SK-N-SH treated with all-trans-retinoic acid at 6 μM for 48 hours (cell line): ENCODE measurements around the gene PAQR9.
"Not testable (repeated sequence)": the region's sequence is repeated elsewhere in the genome, so short reads cannot be mapped to it uniquely, and the experiment has no call there.

Experiments used
- ATAC-seq: fragments of 200-7000 bp; cut with Tn5 transposase; 3 replicates; pipeline ENCODE4 v1.9.1; 2020; ENCODE audit warnings: mild to moderate bottlenecking, moderate library complexity
- ARNTL ChIP-seq: fragments of 450-650 bp; formaldehyde crosslinking; IDR thresholded peaks from 2 replicates; pipeline ENCODE4 v1.5.0; 2020; ENCODE audit warnings: low read depth, mild to moderate bottlenecking, moderate library complexity, borderline replicate concordance
- BACH2 ChIP-seq: fragments of 250-450 bp; sonication (Bioruptor Pico); IDR thresholded peaks from 2 replicates; pipeline ENCODE4 v1.9.0; 2021; ENCODE audit warnings: mild to moderate bottlenecking, borderline replicate concordance
- CREB5 ChIP-seq: fragments of 250-450 bp; sonication (Bioruptor Pico); IDR thresholded peaks from 2 replicates; pipeline ENCODE4 v1.5.1; 2020; ENCODE audit warnings: low read depth, mild to moderate bottlenecking, moderate library complexity
- CSDC2 ChIP-seq: fragments of 250-450 bp; sonication (Bioruptor Pico); IDR thresholded peaks from 2 replicates; pipeline ENCODE4 v1.5.0; 2020; ENCODE audit warnings: mild to moderate bottlenecking, moderate library complexity
- ESRRG ChIP-seq: fragments of 250-450 bp; sonication (Bioruptor Pico); IDR thresholded peaks from 2 replicates; pipeline ENCODE4 v1.6.1; 2021; ENCODE audit warnings: mild to moderate bottlenecking
- ISL1 ChIP-seq: fragments of 250-450 bp; sonication (Bioruptor Pico); IDR thresholded peaks from 2 replicates; pipeline ENCODE4 v2.1.2; 2022; ENCODE audit warnings: mild to moderate bottlenecking, moderate library complexity
- OSR1 ChIP-seq: fragments of 250-450 bp; sonication (Bioruptor Pico); IDR thresholded peaks from 2 replicates; pipeline ENCODE4 v1.8.0; 2022; ENCODE audit warnings: moderate library complexity, mild to moderate bottlenecking, inconsistent platforms
- PATZ1 ChIP-seq: fragments of 250-450 bp; sonication (Bioruptor Pico); IDR thresholded peaks from 2 replicates; pipeline ENCODE4 v1.8.0; 2020; ENCODE audit warnings: mild to moderate bottlenecking, moderate library complexity, borderline replicate concordance
- PPARA ChIP-seq: fragments of 250-450 bp; sonication (Bioruptor Pico); IDR thresholded peaks from 2 replicates; pipeline ENCODE4 v1.5.0; 2020; ENCODE audit warnings: mild to moderate bottlenecking, borderline replicate concordance
- RARB ChIP-seq: fragments of 250-450 bp; sonication (Bioruptor Pico); IDR thresholded peaks from 2 replicates; pipeline ENCODE4 v1.8.0; 2021; ENCODE audit warnings: mild to moderate bottlenecking, moderate library complexity
- SNAI2 ChIP-seq: fragments of 250-450 bp; sonication (Bioruptor Pico); IDR thresholded peaks from 2 replicates; pipeline ENCODE4 v1.5.0; 2020; ENCODE audit warnings: mild to moderate bottlenecking, moderate library complexity
- TCF4 ChIP-seq: fragments of 250-450 bp; sonication (Bioruptor Pico); IDR thresholded peaks from 2 replicates; pipeline ENCODE4 v1.8.0; 2021; ENCODE audit warnings: mild to moderate bottlenecking, moderate library complexity, borderline replicate concordance
- TOX ChIP-seq: fragments of 250-450 bp; sonication (Bioruptor Pico); IDR thresholded peaks from 2 replicates; pipeline ENCODE4 v1.8.0; 2021; ENCODE audit warnings: mild to moderate bottlenecking, moderate library complexity, borderline replicate concordance
- TSHZ2 ChIP-seq: fragments of 250-450 bp; sonication (Bioruptor Pico); IDR thresholded peaks from 2 replicates; pipeline ENCODE4 v1.5.0; 2020; ENCODE audit warnings: mild to moderate bottlenecking, moderate library complexity
- ZC3H10 ChIP-seq: fragments of 250-450 bp; sonication (Bioruptor Pico); IDR thresholded peaks from 2 replicates; pipeline ENCODE4 v1.5.1; 2021; ENCODE audit warnings: mild to moderate bottlenecking, moderate library complexity
- ZFP3 ChIP-seq: fragments of 250-450 bp; sonication (Bioruptor Pico); IDR thresholded peaks from 2 replicates; pipeline ENCODE4 v1.5.0; 2020; ENCODE audit warnings: mild to moderate bottlenecking, moderate library complexity
- ZFP30 ChIP-seq: fragments of 450-650 bp; formaldehyde crosslinking; IDR thresholded peaks from 2 replicates; pipeline ENCODE4 v1.5.0; 2022; ENCODE audit warnings: mild to moderate bottlenecking, moderate library complexity
- ZNF565 ChIP-seq: fragments of 450-650 bp; formaldehyde crosslinking; conservative IDR thresholded peaks from 2 replicates; pipeline ENCODE4 v1.5.0; 2020; ENCODE audit warnings: low read depth, mild to moderate bottlenecking, moderate library complexity
- ZNF70 ChIP-seq: fragments of 450-650 bp; formaldehyde crosslinking; IDR thresholded peaks from 2 replicates; pipeline ENCODE4 v1.5.0; 2020; ENCODE audit warnings: mild to moderate bottlenecking, moderate library complexity
- ZNF8 ChIP-seq: fragments of 450-650 bp; formaldehyde crosslinking; IDR thresholded peaks from 2 replicates; pipeline ENCODE4 v1.5.0; 2020; ENCODE audit warnings: mild to moderate bottlenecking, moderate library complexity

The PAQR9 gene

GRCh38 chr3:142998439-142998838, 35.0 kb upstream of the PAQR9 start:
- TF ChIP-seq TCF4 (no peak), ISL1 (CRISPR knock-in tag) (peak; percentile 60), SNAI2 (CRISPR knock-in tag) (no peak)
- no peak for ATAC-seq

GRCh38 chr3:142997330-142997729, 33.9 kb upstream of the PAQR9 start:
- no peak for ATAC-seq
- TF ChIP-seq ESRRG (CRISPR knock-in tag) (no peak), ZC3H10 (CRISPR knock-in tag) (no peak), PATZ1 (CRISPR knock-in tag) (no peak), SNAI2 (CRISPR knock-in tag) (no peak)

GRCh38 chr3:142993958-142994442, 30.5 kb upstream of the PAQR9 start:
- no peak for TF ChIP-seq CSDC2 (CRISPR knock-in tag)
- TF ChIP-seq, all 23 proteins: peak for 0
- ATAC-seq, result peak; percentile 86

- no peak for TF ChIP-seq ISL1 (CRISPR knock-in tag)
- TF ChIP-seq SNAI2 (CRISPR knock-in tag), result no peak
- TF ChIP-seq ZC3H10 (CRISPR knock-in tag), result no peak
- TF ChIP-seq ZFP3 (CRISPR knock-in tag), result no peak
- TF ChIP-seq CREB5 (CRISPR knock-in tag), result no peak
- TF ChIP-seq ZNF70, result no peak
- no peak for TF ChIP-seq PPARA
- no peak for TF ChIP-seq TCF4
- TF ChIP-seq ARNTL (CRISPR knock-in tag), result no peak
- ATAC-seq, result no peak
These were observed 28.8 kb upstream of the PAQR9 start for GRCh38 chr3:142992323-142992722.

GRCh38 chr3:142990721-142991120, 27.2 kb upstream of the PAQR9 start:
- no peak for TF ChIP-seq ZNF8 (CRISPR knock-in tag)
- TF ChIP-seq TSHZ2 (CRISPR knock-in tag), result no peak
- no peak for TF ChIP-seq ZNF70
- no peak for TF ChIP-seq CSDC2 (CRISPR knock-in tag)
- no peak for TF ChIP-seq OSR1 (CRISPR knock-in tag)
- no peak for TF ChIP-seq ZC3H10 (CRISPR knock-in tag)
- no peak for TF ChIP-seq SNAI2 (CRISPR knock-in tag)
- TF ChIP-seq RARB (CRISPR knock-in tag), result no peak
- no peak for ATAC-seq

- ATAC-seq, result not testable (repeated sequence)
These were observed 25.4 kb upstream of the PAQR9 start for GRCh38 chr3:142988826-142989225.

- not testable (repeated sequence) for ATAC-seq
These were observed 24.7 kb upstream of the PAQR9 start for GRCh38 chr3:142988221-142988620.

- peak; percentile 37; the same call in 2 of the 3 replicates for ATAC-seq
- TF ChIP-seq BACH2 (no peak), CSDC2 (CRISPR knock-in tag) (no peak), ZFP3 (CRISPR knock-in tag) (no peak), ZFP30 (CRISPR knock-in tag) (no peak), TCF4 (no peak), CREB5 (CRISPR knock-in tag) (no peak), ESRRG (CRISPR knock-in tag) (no peak), PPARA (no peak), TOX (CRISPR knock-in tag) (no peak), TSHZ2 (CRISPR knock-in tag) (no peak), ZNF565 (CRISPR knock-in tag) (no peak), OSR1 (CRISPR knock-in tag) (no peak)
These were observed 24.2 kb upstream of the PAQR9 start for GRCh38 chr3:142987707-142988106.
